Smooth muscle cell of the brain vasculature (primary cell): ENCODE results near the gene ZMYM2.

Experiments
- DNase-seq: peaks from one replicate; pipeline ENCODE4 v3.0.0-alpha.2; 2012; ENCODE audit warnings: low read depth, low spot score

Gene ZMYM2

DNA sequence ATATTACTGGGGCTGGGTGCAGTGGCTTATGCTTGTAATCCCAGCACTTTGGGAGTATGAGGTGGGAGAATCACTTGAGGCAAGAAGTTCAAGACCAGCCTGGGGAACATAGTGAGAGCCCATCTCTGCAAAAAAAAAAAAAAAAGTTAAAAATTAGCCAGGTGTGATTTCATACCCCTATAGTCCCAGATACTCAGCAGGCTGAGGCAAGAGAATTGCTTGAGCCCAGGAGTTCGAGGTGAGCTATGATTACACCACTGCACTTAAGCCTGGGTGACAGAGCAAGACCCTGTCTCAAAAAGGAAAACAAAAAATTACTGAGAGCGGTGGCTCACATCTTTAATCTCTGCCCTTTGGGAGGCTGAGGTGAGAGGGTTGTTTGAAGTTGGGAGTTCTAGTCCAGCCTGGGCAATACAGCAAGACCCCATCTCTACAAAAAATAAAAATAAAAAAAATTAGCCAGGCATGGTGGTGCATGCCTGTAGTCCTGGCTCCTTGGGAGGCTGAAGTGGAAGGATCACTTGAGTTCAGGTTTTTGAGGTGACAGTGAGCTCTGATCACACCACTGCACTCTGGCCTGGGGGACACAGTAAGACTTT lies 87.5 kb downstream of the ZMYM2 start:
- no peak for DNase-seq

DNA sequence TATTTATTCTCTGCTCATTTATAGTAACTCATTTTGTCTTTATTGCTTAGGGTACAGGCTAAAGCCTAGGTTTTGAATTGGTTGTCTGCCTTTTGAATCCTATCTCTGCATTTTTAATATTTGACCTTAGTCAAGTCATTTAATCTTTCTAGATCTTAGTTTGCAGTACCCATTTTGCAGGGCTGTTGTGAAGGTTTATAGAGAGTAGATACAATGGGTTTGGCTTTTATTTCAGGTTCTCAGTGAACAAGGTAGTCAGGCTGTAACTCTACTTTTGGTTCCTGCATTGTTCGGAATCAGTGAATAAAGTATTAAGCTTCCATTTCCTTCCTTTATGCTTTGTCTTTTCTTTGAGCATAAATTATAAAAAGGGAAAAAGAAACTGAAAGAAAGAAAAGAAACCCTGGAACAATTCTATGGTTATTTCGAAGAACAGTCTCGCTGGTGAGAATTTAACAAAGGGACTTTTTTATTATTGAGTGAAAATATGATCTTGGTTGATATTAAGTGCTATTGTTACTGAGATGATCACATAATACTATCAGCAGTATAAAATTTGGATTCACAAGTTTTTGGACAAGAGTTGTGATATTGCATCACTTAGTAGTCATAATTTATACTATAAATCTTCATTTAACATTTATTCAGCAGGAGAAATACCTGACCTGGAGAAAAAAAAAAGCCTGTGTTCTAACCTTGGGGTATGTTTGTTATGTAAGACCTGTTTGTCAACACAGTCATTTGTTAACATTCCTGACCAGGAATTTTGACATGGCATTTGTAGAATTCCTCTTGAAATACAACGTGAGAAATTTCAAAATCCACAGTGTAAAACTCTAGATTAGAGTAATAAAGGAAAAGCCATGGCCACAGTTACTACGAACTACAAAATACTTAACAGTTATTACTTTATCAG lies 91.3 kb downstream of the ZMYM2 start:
- no peak for DNase-seq

DNA sequence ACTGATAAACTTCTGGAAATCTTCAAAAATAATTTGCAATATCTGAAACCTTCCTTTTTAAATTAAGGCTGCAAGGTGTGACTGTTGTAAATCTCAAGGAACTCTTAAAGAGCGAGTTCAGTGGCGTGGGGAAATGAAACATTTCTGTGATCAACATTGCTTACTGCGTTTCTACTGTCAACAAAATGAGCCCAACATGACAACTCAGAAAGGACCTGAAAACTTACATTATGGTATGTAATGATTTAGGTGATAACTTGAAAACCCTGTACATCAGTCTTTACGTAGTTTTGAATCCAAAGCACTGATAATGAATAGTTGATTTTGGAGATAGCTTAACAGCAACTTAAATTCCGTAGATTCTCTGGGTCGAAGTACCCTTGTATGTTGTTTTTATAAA lies 92.8 kb downstream of the ZMYM2 start:
- no peak for DNase-seq

- no peak for DNase-seq
Observed at GRCh38 chr13:20053016-20053415, 94.5 kb downstream of the ZMYM2 start.

- DNase-seq = no peak
Observed at GRCh38 chr13:20053891-20054290, 95.4 kb downstream of the ZMYM2 start.

- no peak for DNase-seq
Observed at GRCh38 chr13:20054586-20054985, 96.1 kb downstream of the ZMYM2 start.

DNA sequence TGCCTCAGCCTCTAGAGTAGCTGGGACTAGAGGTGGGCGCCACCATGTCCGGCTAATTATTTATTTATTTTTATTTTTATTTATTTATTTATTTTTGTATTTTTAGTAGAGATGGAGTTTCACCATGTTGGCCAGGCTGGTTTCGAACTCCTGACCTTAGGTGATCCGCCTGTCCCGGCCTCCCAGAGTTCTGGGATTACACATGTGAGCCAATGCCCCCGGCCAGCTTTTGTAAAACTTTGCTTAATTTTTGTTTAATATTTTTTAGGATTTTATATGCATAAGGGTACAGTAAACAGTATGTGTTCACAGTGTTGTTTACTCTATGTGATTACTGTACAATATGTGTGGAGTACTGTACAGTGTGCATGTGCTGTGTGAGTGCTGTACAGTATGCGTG lies 98.7 kb downstream of the ZMYM2 start:
- no peak for DNase-seq

DNA sequence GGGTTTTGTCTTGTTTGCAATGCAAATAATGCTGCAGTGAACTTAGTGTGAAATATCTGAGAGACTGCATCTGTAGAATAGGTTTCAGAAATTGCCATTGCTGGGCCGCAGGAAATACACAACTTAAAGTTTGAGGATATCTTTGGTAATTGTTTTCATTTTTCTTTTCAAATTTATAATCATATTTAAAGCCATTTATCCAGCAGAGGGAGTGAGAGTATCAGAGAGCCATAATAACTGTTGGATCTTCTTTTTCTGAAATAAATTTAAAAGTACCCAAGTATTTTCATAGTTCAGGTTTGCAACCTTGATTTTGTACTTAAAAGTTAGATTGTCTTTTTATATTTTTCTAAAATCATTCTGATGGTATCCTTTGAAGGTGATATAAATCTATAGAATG lies 99.4 kb downstream of the ZMYM2 start:
- DNase-seq = no peak

DNA sequence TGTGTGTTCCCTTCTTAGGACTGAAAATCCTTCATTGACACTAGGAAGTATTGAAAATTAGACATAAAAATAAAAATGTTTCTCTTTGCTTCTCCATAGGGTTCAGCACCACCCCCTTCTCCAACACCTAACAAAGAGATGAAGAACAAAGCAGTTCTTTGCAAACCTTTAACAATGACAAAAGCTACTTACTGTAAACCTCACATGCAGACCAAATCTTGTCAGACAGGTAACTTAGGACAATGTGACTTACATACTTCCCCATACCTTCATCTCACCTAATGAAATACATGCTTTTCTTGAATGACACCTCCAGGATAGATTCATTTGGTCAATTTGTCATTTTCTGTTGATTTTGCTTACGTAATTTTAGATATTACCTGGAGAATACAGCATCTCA lies 99.9 kb downstream of the ZMYM2 start:
- DNase-seq = no peak

DNA sequence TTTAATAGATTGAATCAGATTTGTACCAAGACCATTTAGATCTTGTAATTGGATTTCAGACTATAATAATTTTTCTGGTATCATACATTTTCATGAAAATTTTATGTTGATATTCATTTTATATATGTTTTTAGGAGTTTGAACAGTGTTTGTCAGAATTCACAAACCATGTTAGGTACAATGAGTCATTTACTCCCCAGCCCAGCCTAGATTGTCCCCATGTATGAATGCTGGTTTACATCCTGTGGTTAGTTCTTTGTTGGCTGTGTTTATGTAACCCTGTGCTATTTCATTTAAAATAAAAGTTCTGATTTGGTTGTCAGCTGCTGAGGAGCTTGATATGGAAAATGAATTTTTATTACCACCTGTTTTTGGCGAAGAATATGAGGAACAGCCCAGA lies 105.6 kb downstream of the ZMYM2 start:
- no peak for DNase-seq

DNA sequence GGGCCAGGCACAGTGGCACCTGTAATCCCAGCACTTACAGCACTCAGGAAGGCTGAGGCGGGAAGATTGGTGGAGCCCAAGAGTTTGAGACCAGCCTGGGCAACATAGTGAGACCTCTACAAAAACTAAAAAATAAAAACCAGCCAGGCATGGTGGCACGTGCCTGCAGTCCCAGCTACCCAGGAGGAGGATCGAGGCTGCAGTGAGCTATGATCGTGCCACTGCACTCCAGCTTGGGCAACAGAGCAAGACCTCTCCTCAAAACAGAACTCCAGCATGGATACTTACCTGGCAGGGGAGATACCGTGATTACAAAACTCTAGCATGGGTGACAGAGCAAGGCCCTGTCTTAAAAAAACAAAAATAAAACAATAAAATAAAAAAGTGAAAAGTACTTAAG lies 107.0 kb downstream of the ZMYM2 start:
- DNase-seq = no peak

- no peak for DNase-seq
Observed at GRCh38 chr13:20069956-20070355, 111.4 kb downstream of the ZMYM2 start.

GRCh38 chr13:20073775-20074174 lies 115.2 kb downstream of the ZMYM2 start:
- DNase-seq = no peak

DNA sequence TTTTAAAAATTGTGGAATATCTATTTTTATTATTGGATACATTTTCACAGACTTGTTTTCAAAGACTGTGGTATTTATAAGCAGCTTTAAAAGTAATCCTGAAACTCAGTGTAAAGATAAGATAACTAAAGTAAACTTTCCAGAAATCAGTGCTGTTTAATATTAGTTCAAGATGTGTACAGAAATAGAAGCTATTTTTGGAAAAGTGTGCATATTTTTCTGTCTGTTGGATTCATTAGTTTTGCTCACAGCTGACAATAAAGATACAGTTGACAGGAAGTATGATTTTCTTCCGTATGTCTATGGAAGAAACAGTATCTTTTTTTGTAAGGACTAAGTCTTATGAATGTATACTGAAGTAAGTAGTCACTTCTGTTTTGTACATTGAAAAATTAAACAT lies 116.4 kb downstream of the ZMYM2 start:
- DNase-seq = no peak

DNA sequence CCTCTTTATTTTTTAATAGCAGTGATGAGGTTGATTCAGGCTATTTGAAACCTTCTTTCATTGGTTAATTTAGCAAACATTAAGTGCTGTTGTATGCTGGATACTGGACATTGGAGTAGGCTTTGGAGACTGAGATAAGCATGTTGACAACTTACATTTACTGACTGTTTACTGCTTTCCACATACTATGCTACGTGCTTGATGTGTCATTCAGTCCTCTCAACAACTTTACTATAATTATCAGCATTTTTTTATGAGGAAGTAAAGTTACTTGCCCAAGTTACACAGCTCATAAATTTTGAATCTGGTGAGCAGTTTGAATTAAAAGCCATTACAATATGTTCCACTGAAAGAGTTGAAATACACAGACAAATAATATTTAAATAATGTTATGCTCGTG lies 118.6 kb downstream of the ZMYM2 start:
- DNase-seq = no peak

DNA sequence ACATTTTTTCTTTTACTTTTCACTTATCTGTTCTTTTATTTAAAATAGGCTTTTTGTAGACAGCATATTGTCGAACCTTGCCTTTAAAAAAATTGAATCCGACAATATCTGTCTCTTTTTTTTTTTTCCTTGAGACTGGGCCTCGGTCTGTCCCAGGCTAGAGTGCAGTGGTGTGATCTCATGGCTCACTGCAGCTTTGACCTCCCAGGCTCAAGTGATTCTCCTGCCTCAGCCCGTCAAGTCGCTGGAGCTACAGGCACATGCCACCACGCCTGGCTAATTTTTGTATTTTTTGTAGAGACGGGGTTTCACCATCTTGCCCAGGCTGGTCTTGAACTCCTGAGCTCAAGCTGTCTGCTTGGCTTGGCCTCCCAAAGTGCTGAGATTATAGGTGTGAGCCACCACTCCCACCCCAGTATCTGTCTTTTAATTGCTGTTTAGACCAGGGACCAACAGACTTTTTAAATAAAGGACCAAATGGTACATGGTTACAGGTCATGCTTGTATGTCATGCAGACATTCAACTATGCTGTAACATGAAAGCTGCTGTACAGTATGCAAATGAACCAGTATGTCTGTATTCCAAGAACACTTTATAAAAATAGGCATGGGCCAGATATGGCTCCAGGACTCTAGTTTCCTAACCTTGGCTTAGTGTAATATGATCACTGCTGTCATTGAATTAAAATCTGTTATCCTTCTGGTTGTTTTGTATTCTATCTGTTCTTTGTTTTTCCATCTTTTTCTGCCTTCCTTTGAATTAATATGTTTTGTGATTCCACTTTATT lies 122.0 kb downstream of the ZMYM2 start:
- DNase-seq = no peak

DNA sequence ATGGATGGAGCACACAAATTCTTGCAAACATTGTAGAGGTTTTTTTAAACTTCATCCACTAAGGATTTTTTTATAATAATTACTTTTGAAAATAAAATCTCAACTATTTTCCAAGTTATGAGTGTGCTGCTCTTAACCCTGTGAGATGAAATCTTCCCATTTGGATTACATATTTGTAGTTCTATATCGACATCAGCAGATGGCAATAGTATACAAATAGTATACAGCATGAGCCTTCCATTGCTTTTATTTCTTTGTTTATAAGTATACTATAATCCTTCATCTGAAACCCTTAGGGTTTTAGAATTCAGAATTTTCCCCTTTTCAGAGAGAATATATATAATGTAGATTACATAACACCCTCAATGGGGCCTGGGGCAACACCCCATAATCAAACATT lies 131.8 kb downstream of the ZMYM2 start:
- no peak for DNase-seq

DNA sequence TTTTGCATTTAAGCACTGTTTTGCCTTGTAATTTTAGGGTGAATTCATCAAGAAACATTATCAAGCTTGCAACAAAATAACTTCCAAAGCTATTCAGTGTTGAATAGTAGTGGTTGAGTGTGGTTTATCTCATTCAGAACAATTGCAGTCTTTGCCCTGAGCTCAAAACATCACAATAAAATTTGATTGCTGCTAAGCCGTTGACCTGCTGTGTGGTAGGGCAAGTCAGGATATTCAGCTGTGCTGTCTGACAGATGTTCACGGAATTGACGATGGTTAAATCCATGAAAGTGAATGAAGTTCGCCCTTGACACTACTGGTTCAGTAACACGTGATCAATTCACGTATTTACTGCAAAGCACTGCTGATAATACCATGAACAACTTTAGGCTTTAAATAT lies 135.4 kb downstream of the ZMYM2 start:
- no peak for DNase-seq

GRCh38 chr13:20099319-20099718 lies 140.8 kb downstream of the ZMYM2 start:
- DNase-seq = no peak

DNA sequence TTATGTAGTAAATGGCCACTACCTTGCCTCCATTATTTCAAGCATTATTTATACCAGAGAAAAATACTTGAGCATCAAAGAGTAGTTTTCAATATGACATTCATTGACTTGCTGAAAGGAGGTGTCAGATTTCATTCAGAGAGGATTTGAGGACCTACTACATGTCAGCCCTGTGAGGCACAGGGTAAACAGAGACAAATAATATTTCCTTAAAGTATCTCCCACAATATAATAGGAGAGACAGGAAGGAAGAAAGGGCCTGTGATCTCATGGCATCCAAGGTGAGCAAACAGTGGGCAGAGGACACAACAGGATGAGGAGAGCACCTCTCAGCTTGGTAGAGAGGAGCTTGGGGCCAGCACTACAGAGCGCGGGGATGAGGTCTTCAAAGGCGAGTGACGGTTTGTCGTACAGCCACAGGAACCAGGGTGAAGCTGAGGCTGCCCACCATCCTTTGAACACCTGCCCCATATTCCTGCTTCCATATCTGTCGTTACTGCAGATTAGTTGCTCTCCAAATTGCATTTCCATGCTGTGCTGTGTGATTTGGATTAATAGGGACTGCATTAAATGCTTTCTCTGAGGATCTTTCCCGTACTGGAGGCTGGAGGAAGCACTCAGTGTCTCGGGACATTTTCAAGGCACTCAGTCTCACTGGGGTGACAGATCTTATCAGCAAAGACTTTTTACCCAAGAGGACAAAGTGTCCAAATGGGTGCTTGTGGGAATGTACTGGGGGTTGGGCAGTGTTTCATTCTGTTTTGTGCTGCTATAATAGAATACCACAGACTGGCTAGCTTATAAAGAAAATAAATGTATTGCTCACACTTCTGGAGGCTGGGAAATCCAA lies 143.2 kb downstream of the ZMYM2 start:
- DNase-seq = no peak

- DNase-seq = no peak
Observed at GRCh38 chr13:20102525-20103180, 144.1 kb downstream of the ZMYM2 start.
